ENCODE measurements around the gene OSGIN1.

The OSGIN1 gene

GRCh38 chr16:83956336-83957289, 3.6 kb downstream of the OSGIN1 start:
- ChIA-PET POLR2A (no interaction called here), CTCF (interaction anchor here (0.6 to 7.7 kb wide), 35 partner anchors 8 to 613 kb away, joined by 3 to 74 read pairs (median 5); partner anchors contain the start of genes SLC38A8 and TAF1C)
- TF ChIP-seq CTCF (IDR thresholded peaks at IDR 0.05; ENCODE audit: control extremely low read depth, extremely low read depth, low read depth, missing control alignments): peak; percentile 96
- DNase-seq (ENCODE audit: extremely low spot score): peak; percentile 87

- ChIA-PET POLR2A (no interaction called here), CTCF (interaction anchor here (1.0 to 7.7 kb wide), 29 partner anchors 11 to 552 kb away, joined by 3 to 74 read pairs (median 6); partner anchors contain the start of genes SLC38A8 and TAF1C)
- DNase-seq (ENCODE audit: extremely low spot score): no peak
- TF ChIP-seq CTCF (IDR thresholded peaks at IDR 0.05; ENCODE audit: control extremely low read depth, extremely low read depth, low read depth, missing control alignments): no peak
These were observed 4.3 kb downstream of the OSGIN1 start for GRCh38 chr16:83957296-83957855.

- CTCF ChIA-PET: interaction anchor here (1.0 to 7.7 kb wide), 12 partner anchors 13 to 548 kb away, joined by 3 to 74 read pairs (median 10); partner anchors contain the start of gene TAF1C
- POLR2A ChIA-PET: no interaction called here
- no peak for DNase-seq (ENCODE audit: extremely low spot score)
- TF ChIP-seq CTCF (IDR thresholded peaks at IDR 0.05; ENCODE audit: control extremely low read depth, extremely low read depth, low read depth, missing control alignments): no peak
These were observed 5.3 kb downstream of the OSGIN1 start for GRCh38 chr16:83958137-83958845.

DNA sequence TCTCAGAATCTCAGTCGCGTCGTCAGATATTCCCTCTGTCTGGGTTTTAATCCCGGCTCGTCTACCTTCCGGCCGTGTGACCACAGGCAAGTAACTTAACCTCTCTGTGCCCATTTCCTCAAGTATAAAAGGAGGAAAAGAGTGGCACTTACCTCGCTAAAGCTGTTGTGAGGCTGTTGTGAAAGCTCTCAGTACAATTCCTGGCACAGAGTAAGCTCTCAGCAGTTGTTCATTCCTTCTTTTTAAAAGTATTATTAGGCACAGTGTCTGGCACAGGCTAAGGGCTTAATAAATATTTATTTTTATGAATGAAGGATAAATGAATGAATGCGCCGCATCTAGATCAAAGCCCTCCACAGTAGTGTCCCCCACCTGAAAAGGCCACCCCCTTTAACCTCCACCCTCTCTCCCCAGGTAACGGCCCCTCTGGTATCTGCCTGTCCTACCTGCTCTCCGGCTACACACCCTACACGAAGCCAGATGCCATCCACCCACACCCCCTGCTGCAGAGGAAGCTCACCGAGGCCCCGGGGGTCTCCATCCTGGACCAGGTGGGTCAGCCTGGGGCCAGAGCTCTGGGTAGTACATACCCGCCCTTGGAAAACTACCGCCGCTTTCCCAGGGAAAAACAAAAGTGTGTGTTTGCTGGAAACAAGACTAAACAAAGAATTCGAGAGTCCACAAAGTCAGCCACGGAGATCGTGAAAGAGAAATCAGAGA, 6.0 kb downstream of the OSGIN1 start:
- ChIA-PET POLR2A (no interaction called here), CTCF (interaction anchor here (7.7 kb wide), 1 partner anchor 106 kb away, joined by 74 read pairs; no protein-coding TSS in a partner anchor)
- no peak for DNase-seq (ENCODE audit: extremely low spot score)
- TF ChIP-seq CTCF (IDR thresholded peaks at IDR 0.05; ENCODE audit: control extremely low read depth, extremely low read depth, low read depth, missing control alignments): no peak

GRCh38 chr16:83959656-83960434, 6.8 kb downstream of the OSGIN1 start:
- CTCF ChIA-PET: interaction anchor here (7.7 kb wide), 1 partner anchor 105 kb away, joined by 74 read pairs; no protein-coding TSS in a partner anchor
- DNase-seq (ENCODE audit: extremely low spot score): no peak
- POLR2A ChIA-PET: no interaction called here
- TF ChIP-seq CTCF (IDR thresholded peaks at IDR 0.05; ENCODE audit: control extremely low read depth, extremely low read depth, low read depth, missing control alignments): no peak

Data from GM10248 (cell line).